Measurements from ENCODE around the gene COL4A2.

COL4A2 gene

DNA sequence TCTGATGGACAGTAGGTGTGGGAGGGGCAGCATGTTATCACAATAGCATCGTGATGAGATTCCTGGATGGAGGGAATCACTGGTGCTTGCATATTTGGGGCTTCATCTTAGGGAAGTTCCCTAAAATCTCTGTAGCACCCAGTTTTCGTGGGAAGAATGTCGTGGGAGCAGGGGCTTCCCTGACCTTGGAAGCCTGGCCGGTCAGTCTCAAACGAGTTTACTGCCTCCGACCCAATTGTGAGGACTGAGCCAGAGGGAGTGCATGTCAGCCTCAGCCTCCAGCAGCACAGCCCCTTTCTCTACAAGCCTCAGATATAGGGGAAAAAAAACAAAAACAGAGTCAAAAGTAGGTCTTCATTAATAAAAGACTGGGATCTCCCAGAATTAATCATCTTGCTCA is 32.2 kb downstream of the COL4A2 start:
- peaks cover 4% of the 10 kb centered on the region; the same call in 1 of the 2 replicates for H3K36me3 ChIP-seq (ENCODE audit: insufficient read depth, low read length)
- H3K27me3 ChIP-seq (ENCODE audit: insufficient read depth, low read length), result no peaks in the 10 kb centered on the region
- H3K4me1 ChIP-seq (ENCODE audit: control insufficient read depth, insufficient read depth, low read length, unreplicated experiment), result peaks cover 16% of the 10 kb centered on the region
- H3K4me3 ChIP-seq (ENCODE audit: low read depth, low read length), result no peak overlapping the region
- H3K79me2 ChIP-seq (ENCODE audit: control insufficient read depth, insufficient read depth, low read length, unreplicated experiment), result peaks cover 43% of the 10 kb centered on the region
- no peak overlapping the region for H2AFZ ChIP-seq (ENCODE audit: low read length, unreplicated experiment)
- no peak overlapping the region for H3K27ac ChIP-seq (ENCODE audit: low read depth, low read length)

DNA sequence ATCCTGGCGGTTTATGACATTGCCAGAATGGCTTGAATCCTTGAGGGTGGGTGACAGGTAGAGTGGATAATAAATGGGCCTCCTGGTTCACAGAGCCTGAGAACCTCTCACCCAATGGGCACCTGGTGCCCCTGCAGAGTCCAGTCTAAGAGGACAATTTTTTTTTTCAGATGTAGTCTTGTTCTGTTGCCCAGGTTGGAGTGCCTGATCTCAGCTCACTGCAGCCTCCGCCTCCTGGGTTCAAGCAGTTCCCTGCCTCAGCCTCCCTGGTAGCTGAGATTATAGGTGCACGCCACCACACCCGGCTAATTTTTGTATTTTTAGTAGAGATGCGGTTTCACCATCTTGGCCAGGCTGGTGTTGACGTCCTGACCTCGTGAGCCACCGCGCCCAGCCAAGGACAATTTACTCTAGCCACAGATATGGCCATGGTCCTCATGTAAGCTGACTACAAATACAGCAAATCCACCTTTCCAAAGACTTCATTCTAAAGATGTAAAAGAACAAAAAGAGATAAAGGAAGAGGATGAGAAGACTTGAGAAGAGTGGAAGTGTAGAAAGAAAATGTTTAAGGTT is 33.0 kb downstream of the COL4A2 start:
- no peak overlapping the region for H2AFZ ChIP-seq (ENCODE audit: low read length, unreplicated experiment)
- H3K27me3 ChIP-seq (ENCODE audit: insufficient read depth, low read length), result no peaks in the 10 kb centered on the region

DNA sequence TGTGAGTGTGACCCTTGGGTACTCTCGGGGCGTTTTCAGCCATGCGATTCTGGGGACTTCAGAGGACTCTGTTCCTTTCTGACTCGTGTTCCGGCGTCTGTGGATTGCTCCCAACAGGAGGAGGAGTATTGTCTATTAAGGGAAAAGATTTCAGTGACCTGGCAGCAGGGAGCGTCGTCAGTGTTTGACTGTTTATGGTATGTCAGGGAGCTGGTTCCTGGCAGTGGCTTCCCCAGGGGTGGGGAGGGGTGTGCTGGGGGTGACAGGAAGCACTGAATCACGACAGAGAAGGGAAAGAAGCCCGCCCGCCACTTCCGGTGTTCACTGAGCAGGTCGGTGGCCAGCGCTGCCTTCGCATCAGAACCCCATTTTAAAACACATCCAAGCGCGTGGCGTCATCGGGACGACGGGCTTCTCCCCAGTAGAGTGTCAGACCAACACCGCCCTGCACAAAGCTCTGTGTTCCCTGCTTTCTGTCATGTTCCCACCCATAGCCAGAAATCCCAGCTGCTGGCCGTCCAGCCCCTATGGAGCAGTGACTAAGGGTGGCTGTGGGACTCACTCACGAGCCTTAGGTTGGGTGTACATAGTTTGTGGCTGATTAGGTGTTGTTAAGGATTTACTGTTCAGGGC is 33.8 kb downstream of the COL4A2 start:
- no peaks in the 10 kb centered on the region; the same call in 1 of the 2 replicates for H3K36me3 ChIP-seq (ENCODE audit: insufficient read depth, low read length)
- peak overlapping the region; percentile 81 for H3K27ac ChIP-seq (ENCODE audit: low read depth, low read length)
- H3K4me3 ChIP-seq (ENCODE audit: low read depth, low read length), result no peak overlapping the region
- H2AFZ ChIP-seq (ENCODE audit: low read length, unreplicated experiment), result no peak overlapping the region
- no peaks in the 10 kb centered on the region for H3K27me3 ChIP-seq (ENCODE audit: insufficient read depth, low read length)
- H3K79me2 ChIP-seq (ENCODE audit: control insufficient read depth, insufficient read depth, low read length, unreplicated experiment), result peaks cover 35% of the 10 kb centered on the region
- H3K4me1 ChIP-seq (ENCODE audit: control insufficient read depth, insufficient read depth, low read length, unreplicated experiment), result peaks cover 16% of the 10 kb centered on the region

More for the DNA sequence above, 33.0 kb downstream of the COL4A2 start:
- H3K4me1 ChIP-seq (ENCODE audit: control insufficient read depth, insufficient read depth, low read length, unreplicated experiment), result peaks cover 16% of the 10 kb centered on the region
- H3K4me3 ChIP-seq (ENCODE audit: low read depth, low read length), result no peak overlapping the region
- peaks cover 35% of the 10 kb centered on the region for H3K79me2 ChIP-seq (ENCODE audit: control insufficient read depth, insufficient read depth, low read length, unreplicated experiment)
- H3K27ac ChIP-seq (ENCODE audit: low read depth, low read length), result peak overlapping the region; percentile 81
- H3K36me3 ChIP-seq (ENCODE audit: insufficient read depth, low read length), result no peaks in the 10 kb centered on the region; the same call in 1 of the 2 replicates

DNA sequence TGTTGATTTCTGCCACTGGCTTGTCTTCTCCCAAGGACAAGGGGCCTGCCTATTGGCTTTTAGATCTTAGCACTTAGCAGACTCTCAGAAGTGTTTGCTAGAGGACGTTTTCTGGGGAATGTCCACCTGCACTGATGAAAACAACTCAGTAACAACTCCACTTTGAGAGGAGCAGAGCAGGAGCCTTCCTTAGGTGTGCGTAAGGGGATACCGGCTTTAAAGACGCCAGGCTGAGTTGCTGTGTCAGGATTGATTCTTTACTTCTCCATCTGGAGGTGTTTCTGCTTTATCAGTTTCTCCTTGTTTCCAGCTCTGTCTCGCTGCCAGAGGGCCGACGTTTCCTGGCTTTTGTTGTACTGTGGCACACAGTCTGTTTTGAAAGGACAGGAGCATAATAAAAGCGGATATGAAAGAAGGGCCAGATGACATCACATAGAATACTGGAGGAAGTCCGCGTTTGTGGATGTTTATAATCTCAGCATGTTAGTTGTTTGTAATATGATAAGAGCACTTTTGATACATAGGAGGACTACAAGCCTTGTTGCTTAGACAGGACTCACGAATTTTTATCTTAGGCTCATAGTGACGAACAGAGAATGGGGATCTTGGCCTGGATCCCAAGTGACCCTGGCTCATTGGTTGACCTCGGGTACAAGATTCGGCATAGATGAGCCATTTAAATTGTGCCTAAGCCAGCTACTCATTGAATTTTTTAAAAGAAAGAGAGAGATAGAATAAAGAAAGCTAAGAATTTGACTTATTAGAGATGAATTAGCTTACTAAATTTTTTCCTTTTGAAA is 34.6 kb downstream of the COL4A2 start:
- Histone ChIP-seq H3K27me3 (ENCODE audit: insufficient read depth, low read length) (no peaks in the 10 kb centered on the region), H2AFZ (ENCODE audit: low read length, unreplicated experiment) (no peak overlapping the region), H3K36me3 (ENCODE audit: insufficient read depth, low read length) (no peaks in the 10 kb centered on the region; the same call in 1 of the 2 replicates), H3K4me1 (ENCODE audit: control insufficient read depth, insufficient read depth, low read length, unreplicated experiment) (peaks cover 22% of the 10 kb centered on the region), H3K79me2 (ENCODE audit: control insufficient read depth, insufficient read depth, low read length, unreplicated experiment) (peaks cover 30% of the 10 kb centered on the region), H3K4me3 (ENCODE audit: low read depth, low read length) (no peak overlapping the region), H3K27ac (ENCODE audit: low read depth, low read length) (peak overlapping the region; percentile 81)

DNA sequence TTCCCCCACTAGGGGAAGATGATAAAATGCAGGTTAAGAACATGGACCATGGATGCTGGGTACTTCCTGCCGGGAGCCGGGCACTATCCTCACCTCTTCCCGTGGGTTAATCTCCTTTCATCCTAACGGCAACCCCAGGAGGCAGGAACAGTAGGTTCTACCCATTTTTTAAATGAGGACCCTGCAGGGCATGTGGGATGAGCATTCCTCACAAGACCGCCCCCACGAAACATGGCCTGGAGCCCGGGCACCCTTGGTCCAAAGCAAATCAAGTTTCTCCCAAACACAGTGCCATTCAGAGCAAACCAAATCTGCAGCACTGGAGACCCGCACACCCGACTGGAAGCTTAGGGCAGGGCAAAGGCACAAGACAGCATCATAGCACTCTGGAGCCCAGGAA is 35.4 kb downstream of the COL4A2 start:
- peaks cover 30% of the 10 kb centered on the region for H3K4me1 ChIP-seq (ENCODE audit: control insufficient read depth, insufficient read depth, low read length, unreplicated experiment)
- peaks cover 27% of the 10 kb centered on the region for H3K79me2 ChIP-seq (ENCODE audit: control insufficient read depth, insufficient read depth, low read length, unreplicated experiment)
- no peaks in the 10 kb centered on the region for H3K27me3 ChIP-seq (ENCODE audit: insufficient read depth, low read length)
- no peak overlapping the region for H3K4me3 ChIP-seq (ENCODE audit: low read depth, low read length)
- no peak overlapping the region for H3K27ac ChIP-seq (ENCODE audit: low read depth, low read length)
- H2AFZ ChIP-seq (ENCODE audit: low read length, unreplicated experiment), result no peak overlapping the region
- H3K36me3 ChIP-seq (ENCODE audit: insufficient read depth, low read length), result no peaks in the 10 kb centered on the region; the same call in 1 of the 2 replicates

DNA sequence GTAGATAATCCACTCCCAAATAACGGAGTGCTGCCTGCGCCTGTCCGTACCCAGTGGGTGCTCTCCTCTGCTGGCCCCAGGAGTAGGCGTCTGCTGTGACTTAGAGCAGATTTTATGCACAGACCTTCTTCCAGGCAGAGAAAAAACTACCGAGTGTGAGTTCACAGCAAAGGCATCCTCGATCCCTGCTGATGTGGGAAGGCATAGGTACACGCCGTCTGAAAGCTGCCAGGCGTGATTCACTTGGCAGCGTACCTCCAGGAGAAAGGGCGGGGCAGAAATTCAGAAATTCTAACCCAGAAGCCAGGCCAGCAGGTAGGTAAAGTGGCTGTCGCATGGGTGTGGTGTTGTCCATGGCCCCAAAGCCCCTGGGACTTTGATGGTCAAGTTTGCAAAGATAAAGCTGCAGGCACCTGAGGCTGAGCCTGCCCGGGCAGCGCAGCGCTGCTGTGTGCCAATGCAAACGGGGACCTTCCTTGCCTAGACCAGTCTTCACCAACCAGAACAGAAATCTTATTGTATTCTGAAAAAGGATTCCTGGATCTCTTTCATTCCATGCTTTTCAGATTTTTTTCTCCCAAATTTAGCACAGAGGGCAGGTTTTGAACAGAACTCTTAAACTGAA is 36.3 kb downstream of the COL4A2 start:
- no peak overlapping the region for H3K27ac ChIP-seq (ENCODE audit: low read depth, low read length)
- H3K79me2 ChIP-seq (ENCODE audit: control insufficient read depth, insufficient read depth, low read length, unreplicated experiment), result peaks cover 25% of the 10 kb centered on the region
- peaks cover 36% of the 10 kb centered on the region for H3K4me1 ChIP-seq (ENCODE audit: control insufficient read depth, insufficient read depth, low read length, unreplicated experiment)
- no peaks in the 10 kb centered on the region; the same call in 1 of the 2 replicates for H3K36me3 ChIP-seq (ENCODE audit: insufficient read depth, low read length)
- no peak overlapping the region for H3K4me3 ChIP-seq (ENCODE audit: low read depth, low read length)
- H2AFZ ChIP-seq (ENCODE audit: low read length, unreplicated experiment), result no peak overlapping the region
- H3K27me3 ChIP-seq (ENCODE audit: insufficient read depth, low read length), result no peaks in the 10 kb centered on the region

DNA sequence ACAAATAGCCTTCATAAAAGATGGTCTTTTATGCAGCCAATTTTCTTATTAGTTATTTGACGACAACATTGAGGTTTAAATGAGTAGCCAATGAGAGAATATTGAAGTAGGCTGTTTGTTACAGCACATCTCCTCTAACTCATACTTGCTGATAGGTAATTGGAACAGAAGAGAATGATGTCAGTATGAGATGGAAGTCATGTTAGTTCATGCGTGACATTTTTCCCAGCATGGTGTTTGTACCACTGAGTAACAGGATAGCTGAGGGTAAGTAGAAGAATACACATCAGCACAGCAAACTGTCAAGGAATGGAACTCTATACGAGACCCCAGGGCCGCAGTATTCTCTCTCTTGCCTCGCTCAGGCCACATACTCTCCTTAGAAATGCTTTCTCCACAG is 37.2 kb downstream of the COL4A2 start:
- H3K79me2 ChIP-seq (ENCODE audit: control insufficient read depth, insufficient read depth, low read length, unreplicated experiment), result peaks cover 24% of the 10 kb centered on the region
- H3K4me1 ChIP-seq (ENCODE audit: control insufficient read depth, insufficient read depth, low read length, unreplicated experiment), result peaks cover 46% of the 10 kb centered on the region
- no peak overlapping the region for H3K27ac ChIP-seq (ENCODE audit: low read depth, low read length)
- H2AFZ ChIP-seq (ENCODE audit: low read length, unreplicated experiment), result no peak overlapping the region
- H3K36me3 ChIP-seq (ENCODE audit: insufficient read depth, low read length), result peaks cover 2% of the 10 kb centered on the region; the same call in 1 of the 2 replicates
- H3K4me3 ChIP-seq (ENCODE audit: low read depth, low read length), result no peak overlapping the region
- no peaks in the 10 kb centered on the region for H3K27me3 ChIP-seq (ENCODE audit: insufficient read depth, low read length)

DNA sequence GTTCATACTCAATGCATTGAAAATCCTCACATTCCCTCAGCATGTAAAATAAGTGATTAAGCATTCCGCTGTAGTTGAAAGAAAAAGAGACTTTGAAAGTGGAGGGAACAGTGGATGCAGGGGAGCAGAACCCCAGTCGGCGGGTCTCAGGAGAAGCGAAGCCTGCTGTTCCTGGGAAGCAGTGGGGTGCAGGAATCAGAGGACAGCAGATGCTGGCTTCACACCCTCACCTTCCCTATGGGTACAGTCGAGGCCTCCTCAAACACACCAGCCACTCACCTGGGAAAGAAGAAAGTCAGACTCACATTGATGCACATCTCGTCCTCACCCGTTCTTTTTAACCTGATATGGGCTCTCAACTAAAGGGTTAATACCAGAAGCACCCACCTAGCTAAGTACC is 38.2 kb downstream of the COL4A2 start:
- peaks cover 45% of the 10 kb centered on the region for H3K4me1 ChIP-seq (ENCODE audit: control insufficient read depth, insufficient read depth, low read length, unreplicated experiment)
- no peaks in the 10 kb centered on the region for H3K27me3 ChIP-seq (ENCODE audit: insufficient read depth, low read length)
- no peak overlapping the region for H2AFZ ChIP-seq (ENCODE audit: low read length, unreplicated experiment)
- no peak overlapping the region for H3K4me3 ChIP-seq (ENCODE audit: low read depth, low read length)
- H3K79me2 ChIP-seq (ENCODE audit: control insufficient read depth, insufficient read depth, low read length, unreplicated experiment), result peaks cover 26% of the 10 kb centered on the region
- 0 out of 2 replicates have a peak, but pooled peaks cover 4% of the 10 kb centered on the region for H3K36me3 ChIP-seq (ENCODE audit: insufficient read depth, low read length)
- H3K27ac ChIP-seq (ENCODE audit: low read depth, low read length), result no peak overlapping the region

DNA sequence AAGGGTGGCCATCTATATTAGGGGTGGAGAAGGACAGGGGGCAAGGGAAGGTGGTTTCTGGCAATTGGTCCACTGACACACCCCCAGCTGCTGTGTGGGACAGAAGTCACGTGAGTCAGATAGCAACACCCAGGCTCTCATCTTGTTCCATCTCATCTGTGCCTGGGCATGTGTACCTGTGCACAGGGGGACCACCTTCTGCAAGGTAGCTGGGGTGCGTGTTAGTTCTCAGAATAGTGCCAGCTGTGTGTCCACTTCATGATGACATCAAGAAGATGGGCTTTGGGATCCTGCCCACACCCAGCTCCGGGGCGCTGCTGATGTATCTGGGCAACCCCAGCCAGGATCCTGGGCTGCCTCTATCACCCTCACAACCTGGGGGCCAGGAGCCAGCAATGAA is 38.6 kb downstream of the COL4A2 start:
- H2AFZ ChIP-seq (ENCODE audit: low read length, unreplicated experiment), result no peak overlapping the region
- H3K27ac ChIP-seq (ENCODE audit: low read depth, low read length), result peak overlapping the region; percentile 93; the same call in 1 of the 2 replicates
- peaks cover 31% of the 10 kb centered on the region for H3K79me2 ChIP-seq (ENCODE audit: control insufficient read depth, insufficient read depth, low read length, unreplicated experiment)
- no peak overlapping the region for H3K4me3 ChIP-seq (ENCODE audit: low read depth, low read length)
- 0 out of 2 replicates have a peak, but pooled peaks cover 4% of the 10 kb centered on the region for H3K36me3 ChIP-seq (ENCODE audit: insufficient read depth, low read length)
- H3K27me3 ChIP-seq (ENCODE audit: insufficient read depth, low read length), result no peaks in the 10 kb centered on the region
- peaks cover 45% of the 10 kb centered on the region for H3K4me1 ChIP-seq (ENCODE audit: control insufficient read depth, insufficient read depth, low read length, unreplicated experiment)

DNA sequence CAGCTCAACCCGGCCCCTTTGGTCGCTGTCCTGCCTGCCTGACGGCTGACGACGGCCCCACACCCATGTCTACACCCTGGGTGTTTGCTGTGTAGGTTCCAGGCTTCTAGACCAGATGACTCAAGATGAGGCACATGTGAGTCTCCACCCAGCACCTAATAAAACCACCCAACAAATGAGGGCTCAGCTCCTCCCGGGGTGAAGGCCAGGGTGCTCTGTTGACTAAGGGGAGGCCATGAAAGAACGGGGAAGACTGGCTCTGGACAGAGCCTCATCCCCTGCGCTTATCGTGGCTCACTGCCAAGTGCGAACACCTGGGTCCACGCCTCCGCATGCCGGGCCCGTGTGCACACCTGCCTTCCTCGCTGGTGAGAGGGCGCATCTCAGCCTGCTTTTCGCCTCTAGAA is 39.6 kb downstream of the COL4A2 start:
- Histone ChIP-seq H3K4me3 (ENCODE audit: low read depth, low read length) (no peak overlapping the region), H3K27ac (ENCODE audit: low read depth, low read length) (peak overlapping the region; percentile 93), H3K4me1 (ENCODE audit: control insufficient read depth, insufficient read depth, low read length, unreplicated experiment) (peaks cover 36% of the 10 kb centered on the region), H3K27me3 (ENCODE audit: insufficient read depth, low read length) (no peaks in the 10 kb centered on the region), H3K79me2 (ENCODE audit: control insufficient read depth, insufficient read depth, low read length, unreplicated experiment) (peaks cover 35% of the 10 kb centered on the region), H2AFZ (ENCODE audit: low read length, unreplicated experiment) (no peak overlapping the region), H3K36me3 (ENCODE audit: insufficient read depth, low read length) (0 out of 2 replicates have a peak, but pooled peaks cover 4% of the 10 kb centered on the region)

All from ACC112 (cell line).